Gastroesophageal sphincter (tissue), 3 donors: Measurements from ENCODE around the gene DUOXA1.

Experiments
- CTCF ChIP-seq, 4 experiments: fragments of 200-600 bp in 2 of 4; fragments of 450-650 bp in 2 of 4; sonication (generic) in 1 of 4; IDR thresholded peaks; one replicate each; pipeline ENCODE4 v1.5.1; 2017 to 2019; ENCODE audit warnings: antibody characterized with exemption in 4 of 4, mild to moderate bottlenecking in 2 of 4, moderate library complexity in 2 of 4
- POLR2A ChIP-seq, 2 donors: fragments of 450-650 bp; IDR thresholded peaks; one replicate each; pipeline ENCODE4 v1.6.1; 2017; ENCODE audit warnings: antibody characterized with exemption in 2 of 2, mild to moderate bottlenecking in 2 of 2, moderate library complexity in 1 of 2

- TF ChIP-seq POLR2A (IDR thresholded peaks at IDR 0.05) (no peak), CTCF (IDR thresholded peaks at IDR 0.05) (no peak)
Observed at GRCh38 chr15:45116482-45117307, 13.0 kb downstream of the DUOXA1 start.
